Left ventricle myocardium inferior (tissue), 1 donor: ENCODE measurements around the gene ACOXL. TPM values are rescaled to one million over a fixed set of nuclear protein-coding genes. Genes with fewer than 3 reads are reported as not detected.

ENCODE experiments used
- DNase-seq: peaks from one replicate; pipeline ENCODE4 v3.0.0-alpha.2; 2020
- H3K27ac ChIP-seq: fragments of 200-600 bp; replicated peaks from 2 replicates; pipeline ENCODE4 v1.8.0; 2021
- H3K27me3 ChIP-seq: fragments of 200-600 bp; 2 replicates; pipeline ENCODE4 v1.8.0; 2021; ENCODE audit warnings: low read depth
- H3K36me3 ChIP-seq: fragments of 200-600 bp; 2 replicates; pipeline ENCODE4 v1.8.0; 2021
- H3K4me1 ChIP-seq: fragments of 200-600 bp; 2 replicates; pipeline ENCODE4 v1.8.0; 2021
- H3K4me3 ChIP-seq: fragments of 200-600 bp; 2 replicates; pipeline ENCODE4 v1.8.0; 2021; ENCODE audit warnings: mild to moderate bottlenecking, moderate library complexity
- H3K9me3 ChIP-seq: fragments of 200-600 bp; replicated peaks from 2 replicates; pipeline ENCODE4 v1.8.0; 2021
- intact Hi-C: fragments of 100-400 bp; cut with micrococcal nuclease; formaldehyde crosslinking; loops from one replicate; pipeline ENCODE4 v1.11.0; 2022
- total RNA-seq: library from RNA; stranded (reverse); fragmentation: NEBNext Ultra II Directional; extraction: Animal tissue kit (Norgen Biotek cat#: 25700); gene quantifications from one replicate; pipeline ENCODE4 v1.2.1, GENCODE V29; 2021
- TF ChIP-seq, protein P1 (sequence below): fragments of 200-600 bp; IDR thresholded peaks from 2 replicates; pipeline ENCODE4 v1.8.0; 2021; ENCODE audit warnings: antibody characterized with exemption, mild to moderate bottlenecking, borderline replicate concordance
- donor health status: DM: no; HTN: yes; CAD: no; lungs with severe emphysema.

Gene ACOXL
- total RNA-seq, 1 donor from 2014 or later = not detected

DNA sequence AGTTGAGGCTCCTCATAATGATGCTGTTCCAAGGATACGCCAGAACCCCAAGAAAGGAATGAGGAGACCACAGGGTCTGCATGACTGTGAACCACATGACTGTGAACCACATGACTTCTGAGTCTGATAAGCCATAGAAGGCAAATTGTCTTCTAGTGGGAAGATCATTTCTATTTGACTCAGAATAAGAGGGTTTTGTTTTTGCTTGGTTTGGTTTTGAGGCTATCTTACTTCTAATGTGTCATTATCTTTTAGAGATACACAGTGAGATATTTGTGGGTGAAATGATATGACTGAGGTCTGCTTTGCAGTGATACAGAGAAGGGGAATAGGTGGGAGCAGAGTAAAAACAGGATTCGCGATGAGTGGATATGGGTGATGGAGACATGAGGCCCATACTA, 359.4 kb downstream of the ACOXL start:
- H3K4me3 ChIP-seq = no peak overlapping the region
- H3K36me3 ChIP-seq = no peaks in the 10 kb centered on the region
- H3K9me3 ChIP-seq = no peaks in the 10 kb centered on the region
- no peak for DNase-seq
- H3K27me3 ChIP-seq = peaks cover 9% of the 10 kb centered on the region
- TF ChIP-seq, protein P1, sequence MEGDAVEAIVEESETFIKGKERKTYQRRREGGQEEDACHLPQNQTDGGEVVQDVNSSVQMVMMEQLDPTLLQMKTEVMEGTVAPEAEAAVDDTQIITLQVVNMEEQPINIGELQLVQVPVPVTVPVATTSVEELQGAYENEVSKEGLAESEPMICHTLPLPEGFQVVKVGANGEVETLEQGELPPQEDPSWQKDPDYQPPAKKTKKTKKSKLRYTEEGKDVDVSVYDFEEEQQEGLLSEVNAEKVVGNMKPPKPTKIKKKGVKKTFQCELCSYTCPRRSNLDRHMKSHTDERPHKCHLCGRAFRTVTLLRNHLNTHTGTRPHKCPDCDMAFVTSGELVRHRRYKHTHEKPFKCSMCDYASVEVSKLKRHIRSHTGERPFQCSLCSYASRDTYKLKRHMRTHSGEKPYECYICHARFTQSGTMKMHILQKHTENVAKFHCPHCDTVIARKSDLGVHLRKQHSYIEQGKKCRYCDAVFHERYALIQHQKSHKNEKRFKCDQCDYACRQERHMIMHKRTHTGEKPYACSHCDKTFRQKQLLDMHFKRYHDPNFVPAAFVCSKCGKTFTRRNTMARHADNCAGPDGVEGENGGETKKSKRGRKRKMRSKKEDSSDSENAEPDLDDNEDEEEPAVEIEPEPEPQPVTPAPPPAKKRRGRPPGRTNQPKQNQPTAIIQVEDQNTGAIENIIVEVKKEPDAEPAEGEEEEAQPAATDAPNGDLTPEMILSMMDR = no peak
- H3K27ac ChIP-seq = no peak overlapping the region
- intact Hi-C loops = no loop called here
- no peaks in the 10 kb centered on the region for H3K4me1 ChIP-seq

DNA sequence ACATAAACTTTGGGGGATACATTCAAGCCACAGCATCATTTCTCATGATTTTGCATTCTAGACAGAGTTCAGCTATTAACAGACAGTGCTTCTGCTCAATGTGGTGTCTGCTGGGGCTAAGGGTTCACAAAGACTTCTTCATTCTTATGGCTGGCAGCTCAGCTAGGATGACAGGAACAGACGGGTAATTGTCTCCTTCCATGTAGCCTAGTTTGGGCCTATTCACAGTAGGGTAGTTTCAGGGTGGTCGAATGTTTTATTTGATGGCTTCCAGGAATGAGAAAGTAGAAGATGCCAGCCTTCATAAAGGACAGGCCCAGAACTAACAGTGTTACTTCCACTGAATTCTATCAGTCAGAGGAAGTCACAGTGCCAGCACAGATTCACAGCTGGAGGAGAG, 362.3 kb downstream of the ACOXL start:
- TF ChIP-seq, protein P1 = no peak
- Histone ChIP-seq H3K36me3 (no peaks in the 10 kb centered on the region), H3K4me1 (no peaks in the 10 kb centered on the region), H3K4me3 (no peak overlapping the region), H3K9me3 (no peaks in the 10 kb centered on the region), H3K27ac (no peak overlapping the region), H3K27me3 (peaks cover 9% of the 10 kb centered on the region)
- DNase-seq = no peak
- intact Hi-C loops = no loop called here

DNA sequence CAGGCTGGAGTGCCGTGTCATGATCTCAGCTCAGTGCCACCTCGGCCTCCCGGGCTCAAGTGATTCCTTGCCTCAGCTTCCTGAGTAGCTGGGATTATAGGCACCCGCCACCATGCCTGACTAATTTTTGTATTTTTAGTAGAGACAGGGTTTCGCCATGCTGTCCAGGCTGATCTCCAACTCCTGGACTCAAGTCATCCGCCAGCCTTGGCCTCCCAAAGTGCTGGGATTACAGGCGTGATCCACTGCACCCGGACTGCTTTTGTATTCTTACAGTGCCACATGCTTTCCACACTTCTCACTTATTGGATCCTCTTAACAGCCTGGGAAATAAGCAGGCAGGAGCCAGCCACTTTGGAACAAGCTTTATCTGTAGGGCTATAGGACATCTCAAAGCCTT, 363.1 kb downstream of the ACOXL start:
- H3K36me3 ChIP-seq = no peaks in the 10 kb centered on the region
- TF ChIP-seq, protein P1 = no peak
- H3K27ac ChIP-seq = no peak overlapping the region
- intact Hi-C loops = no loop called here
- peaks cover 7% of the 10 kb centered on the region for H3K27me3 ChIP-seq
- no peaks in the 10 kb centered on the region for H3K4me1 ChIP-seq
- DNase-seq = no peak
- H3K9me3 ChIP-seq = no peaks in the 10 kb centered on the region
- no peak overlapping the region for H3K4me3 ChIP-seq

DNA sequence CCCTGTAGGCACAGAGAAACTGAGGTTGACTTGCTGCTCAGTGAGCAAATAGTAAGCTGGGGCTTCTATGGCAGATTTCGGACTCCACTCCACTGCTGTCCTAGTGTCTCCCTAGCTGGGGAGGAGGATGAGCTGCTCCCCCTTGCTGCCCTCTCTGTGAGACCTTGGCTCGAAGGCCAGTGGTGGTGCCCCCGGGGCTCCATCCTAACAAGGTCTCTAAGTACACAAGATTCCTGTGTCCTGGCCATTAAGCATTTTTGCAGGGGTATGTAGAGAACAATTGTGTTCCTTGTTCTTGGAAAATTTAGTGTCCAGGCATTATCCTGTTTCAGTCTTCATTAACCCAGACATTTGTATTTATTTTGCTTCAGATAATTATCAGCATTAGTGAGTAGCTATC, 367.0 kb downstream of the ACOXL start:
- Histone ChIP-seq H3K4me3 (no peak overlapping the region), H3K4me1 (no peaks in the 10 kb centered on the region), H3K9me3 (no peaks in the 10 kb centered on the region), H3K27ac (no peak overlapping the region), H3K27me3 (no peaks in the 10 kb centered on the region), H3K36me3 (no peaks in the 10 kb centered on the region)
- TF ChIP-seq, protein P1 = no peak
- DNase-seq = no peak
- intact Hi-C loops = no loop called here

DNA sequence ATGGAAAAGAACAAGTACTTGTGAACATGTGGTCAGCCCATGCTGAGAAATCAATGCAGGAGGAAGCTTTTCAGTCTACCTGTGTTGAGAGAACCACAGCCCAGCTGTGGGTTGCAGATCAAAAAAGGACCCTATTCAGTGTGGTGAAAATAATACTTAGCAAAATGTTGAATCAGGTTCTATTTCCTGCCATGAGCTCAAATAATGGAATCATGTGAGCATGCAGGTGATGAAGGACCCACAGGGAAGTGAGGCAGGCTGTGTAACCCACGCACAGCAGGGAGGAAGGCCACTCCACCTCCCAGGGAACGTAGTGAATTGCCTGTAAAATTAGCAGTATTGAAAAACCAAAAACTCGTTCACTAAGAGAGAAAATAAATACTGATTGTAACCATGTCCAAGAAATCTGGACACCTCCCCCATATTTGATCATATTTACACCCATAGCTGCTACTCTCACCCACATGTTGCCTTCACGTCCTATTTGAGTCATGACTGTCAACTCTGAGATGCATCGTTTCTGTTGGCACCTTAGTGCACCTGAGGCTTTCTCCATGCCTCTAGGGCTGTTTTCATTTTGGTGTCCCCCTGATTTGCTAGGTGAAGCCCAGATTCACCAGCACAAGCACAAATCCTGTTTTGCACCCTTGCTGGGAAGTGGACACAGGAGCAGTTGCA, 367.9 kb downstream of the ACOXL start:
- H3K4me3 ChIP-seq = no peak overlapping the region
- no peaks in the 10 kb centered on the region for H3K9me3 ChIP-seq
- no peak overlapping the region for H3K27ac ChIP-seq
- no peak for DNase-seq
- TF ChIP-seq, protein P1 = no peak
- H3K36me3 ChIP-seq = no peaks in the 10 kb centered on the region
- intact Hi-C loops = no loop called here
- no peaks in the 10 kb centered on the region for H3K27me3 ChIP-seq
- H3K4me1 ChIP-seq = no peaks in the 10 kb centered on the region
